A549 (cell line): Measurements from ENCODE around the gene GAS7. TPM values are rescaled to one million over a fixed set of nuclear protein-coding genes. Genes with fewer than 3 reads are reported as not detected.
A peak's percentile ranks its signal among the peaks of the same experiment; 100 is the strongest.

Experiments used
- ATAC-seq, 2 experiments: fragments of 200-7000 bp in 1 of 2; fragments of >200 bp in 1 of 2; cut with Nextera tagmentation in 1 of 2; cut with Tn5 transposase in 1 of 2; 3 replicates each; pipeline versions ENCODE4 v1.8.0 to v1.9.1; 2018 to 2020; ENCODE audit warnings: mild to moderate bottlenecking in 1 of 2, moderate library complexity in 1 of 2
- CTCF ChIA-PET: fragments of 300-600 bp; sonication (Branson Sonifier 250); formaldehyde crosslinking; extraction: SDS; loops from one replicate; lab custom pipeline; 2021; ENCODE audit warnings: antibody characterized with exemption, inconsistent platforms; lab: Yijun Ruan, JAX
- POLR2A ChIA-PET: fragments of 350-600 bp; formaldehyde crosslinking; extraction: SDS; loops from one replicate; lab custom pipeline; 2021; ENCODE audit warnings: antibody characterized with exemption, inconsistent platforms; lab: Yijun Ruan, JAX
- DNase-seq, 2 experiments: peaks; one replicate each; pipeline versions ENCODE4 v3.0.0 to v3.0.0-alpha.2; 2011 to 2016; ENCODE audit warnings: low read depth in 1 of 2, low spot score in 1 of 2
- FAIRE-seq: peaks from 2 replicates; lab custom pipeline; 2011; peaks lifted over from hg19 to GRCh38; lab: Jason Lieb, UNC
- H3K27ac ChIP-seq, 2 experiments: fragments of >200 bp; sonication (Bioruptor Twin); formaldehyde crosslinking; 3 replicates each; pipeline ENCODE4 v1.5.1; 2016 to 2017
- H3K4me1 ChIP-seq: fragments of >200 bp; sonication (Bioruptor Twin); formaldehyde crosslinking; 3 replicates; pipeline ENCODE4 v1.6.1; 2016
- H3K4me2 ChIP-seq: fragments of >200 bp; sonication (Bioruptor Twin); formaldehyde crosslinking; 3 replicates; pipeline ENCODE4 v1.6.1; 2016
- H3K4me3 ChIP-seq: fragments of >200 bp; sonication (Bioruptor Twin); formaldehyde crosslinking; 3 replicates; pipeline ENCODE4 v1.5.1; 2016
- H3K9me3 ChIP-seq: fragments of >200 bp; sonication (Bioruptor Twin); formaldehyde crosslinking; 3 replicates; pipeline ENCODE4 v1.6.1; 2016
- CBX2 ChIP-seq: fragments of 200-600 bp; sonication (generic); IDR thresholded peaks from 2 replicates; pipeline ENCODE4 v1.6.1; 2016; ENCODE audit warnings: low read depth, mild to moderate bottlenecking, borderline replicate concordance
- CEBPB ChIP-seq, 2 experiments: fragments of >200 bp in 1 of 2; sonication (Bioruptor Twin) in 1 of 2; formaldehyde crosslinking in 1 of 2; IDR thresholded peaks; 2 replicates each; pipeline ENCODE4 v1.6.1; 2012 to 2016
- CHD4 ChIP-seq: fragments of 200-600 bp; sonication (generic); IDR thresholded peaks from 2 replicates; pipeline ENCODE4 v1.6.1; 2016; ENCODE audit warnings: antibody characterized with exemption, mild to moderate bottlenecking, borderline replicate concordance
- EHMT2 ChIP-seq: fragments of 200-600 bp; sonication (generic); IDR thresholded peaks from 2 replicates; pipeline ENCODE4 v1.6.1; 2016; ENCODE audit warnings: antibody characterized with exemption, low read depth, mild to moderate bottlenecking, moderate library complexity
- EP300 ChIP-seq, 2 experiments: fragments of >200 bp; sonication (Bioruptor Twin); formaldehyde crosslinking; IDR thresholded peaks; 2 replicates in 1 of 2; 3 replicates in 1 of 2; pipeline ENCODE4 v1.6.1; 2016 to 2017
- ESRRA ChIP-seq: fragments of 150-350 bp; IDR thresholded peaks from 2 replicates; pipeline ENCODE4 v1.6.1; 2014; ENCODE audit warnings: mild to moderate bottlenecking, low read length, borderline replicate concordance
- FOSL2 ChIP-seq, 2 experiments: fragments of 450-650 bp in 1 of 2; fragments of >200 bp in 1 of 2; sonication (Bioruptor Twin) in 1 of 2; formaldehyde crosslinking; IDR thresholded peaks; 2 replicates each; pipeline versions ENCODE4 v1.5.0 to v1.6.1; 2016 to 2020; ENCODE audit warnings: mild to moderate bottlenecking in 1 of 2, moderate library complexity in 1 of 2
- GATA3 ChIP-seq: IDR thresholded peaks from 2 replicates; pipeline ENCODE4 v1.6.1; 2012; ENCODE audit warnings: borderline replicate concordance
- HEYL ChIP-seq: fragments of 250-450 bp; sonication (Bioruptor Pico); IDR thresholded peaks from 2 replicates; pipeline ENCODE4 v1.8.0; 2021; ENCODE audit warnings: mild to moderate bottlenecking, moderate library complexity
- JUNB ChIP-seq: fragments of >200 bp; sonication (Bioruptor Twin); formaldehyde crosslinking; IDR thresholded peaks from 2 replicates; pipeline ENCODE4 v1.6.1; 2016
- KDM1A ChIP-seq: fragments of 200-600 bp; sonication (generic); IDR thresholded peaks from 2 replicates; pipeline ENCODE4 v1.6.1; 2016; ENCODE audit warnings: low read depth, mild to moderate bottlenecking
- KDM5A ChIP-seq: fragments of 200-600 bp; sonication (generic); IDR thresholded peaks from 2 replicates; pipeline ENCODE4 v1.6.1; 2016; ENCODE audit warnings: antibody characterized with exemption, mild to moderate bottlenecking
- NFE2L2 ChIP-seq: fragments of 150-350 bp; conservative IDR thresholded peaks from 2 replicates; pipeline ENCODE4 v1.6.1; 2014; ENCODE audit warnings: low read length
- NPAS2 ChIP-seq: fragments of 250-450 bp; sonication (Bioruptor Pico); IDR thresholded peaks from 2 replicates; pipeline ENCODE4 v1.8.0; 2022; ENCODE audit warnings: mild to moderate bottlenecking, moderate library complexity, borderline replicate concordance
- NR3C1 ChIP-seq: fragments of >200 bp; sonication (Bioruptor Twin); formaldehyde crosslinking; IDR thresholded peaks from 3 replicates; pipeline ENCODE4 v1.6.1; 2017
- POLR2A ChIP-seq: IDR thresholded peaks from 2 replicates; pipeline ENCODE4 v1.6.1; 2012; ENCODE audit warnings: mild to moderate bottlenecking, low read length
- RAD21 ChIP-seq, 2 experiments: fragments of >200 bp in 1 of 2; sonication (Bioruptor Twin) in 1 of 2; formaldehyde crosslinking in 1 of 2; IDR thresholded peaks in 1 of 2; conservative IDR thresholded peaks in 1 of 2; 2 replicates in 1 of 2; 3 replicates in 1 of 2; pipeline ENCODE4 v1.6.1; 2012 to 2018; ENCODE audit warnings: inconsistent platforms in 1 of 2
- SMC3 ChIP-seq: fragments of >200 bp; sonication (Bioruptor Twin); formaldehyde crosslinking; IDR thresholded peaks from 3 replicates; pipeline ENCODE4 v1.6.1; 2018; ENCODE audit warnings: inconsistent platforms
- SREBF2 ChIP-seq: fragments of 450-650 bp; IDR thresholded peaks from 2 replicates; pipeline ENCODE4 v1.6.1; 2014; ENCODE audit warnings: mild to moderate bottlenecking, moderate library complexity
- TFCP2L1 ChIP-seq: fragments of 250-450 bp; sonication (Bioruptor Pico); IDR thresholded peaks from 2 replicates; pipeline ENCODE4 v1.5.0; 2021; ENCODE audit warnings: mild to moderate bottlenecking
- ZC3H11A ChIP-seq: fragments of 450-650 bp; IDR thresholded peaks from 2 replicates; pipeline ENCODE4 v1.6.1; 2014; ENCODE audit warnings: antibody characterized with exemption, mild to moderate bottlenecking
- ZNF302 ChIP-seq: fragments of 250-450 bp; sonication (Bioruptor Pico); IDR thresholded peaks from 2 replicates; pipeline ENCODE4 v1.9.0; 2021; ENCODE audit warnings: inconsistent platforms, mild to moderate bottlenecking, moderate library complexity
- ZSCAN20 ChIP-seq: fragments of 250-450 bp; sonication (Bioruptor Pico); IDR thresholded peaks from 2 replicates; pipeline ENCODE4 v1.8.0; 2022; ENCODE audit warnings: mild to moderate bottlenecking, moderate library complexity
- whole genome bisulfite sequencing: methylation state at CpG from one replicate; pipeline ENCODE4 v1.1.6; 2017; ENCODE audit errors: missing lambda C conversion rate; 5-methylcytosine and 5-hydroxymethylcytosine counted together
- polyA plus RNA-seq, 4 experiments: library from polyadenylated mRNA; depleted of rRNA in 3 of 4; stranded (reverse); fragments of >200 nt; fragmentation: RNase III in 1 of 4; extraction: RNeasy Plus Mini Kit Qiagen cat#74134 plus additional on column Dnase treatment in 1 of 4; gene quantifications; 2 replicates in 3 of 4; 3 replicates in 1 of 4; pipeline ENCODE4 v1.2.3, GENCODE V29; 2011 to 2017
- TF ChIP-seq, protein P1 (sequence below): fragments of >200 bp; sonication (Bioruptor Twin); formaldehyde crosslinking; IDR thresholded peaks from 2 replicates; pipeline ENCODE4 v1.6.1; 2016
- TF ChIP-seq, protein P2 (sequence below): fragments of 250-450 bp; sonication (Bioruptor Pico); IDR thresholded peaks from 2 replicates; pipeline ENCODE4 v1.5.0; 2021; ENCODE audit warnings: mild to moderate bottlenecking, moderate library complexity, borderline replicate concordance
- TF ChIP-seq, protein P3 (sequence below): IDR thresholded peaks from 2 replicates; pipeline ENCODE4 v1.6.1; 2012
- TF ChIP-seq, protein P4 (sequence below): IDR thresholded peaks from 2 replicates; pipeline ENCODE4 v1.6.1; 2012; ENCODE audit warnings: low read depth, borderline replicate concordance

GAS7 gene
- polyA plus RNA-seq, 2 of the 4 experiments (the other 2 are of a cell fraction): 1.3 to 1.5 TPM

GRCh38 chr17:9971991-9972390, 226.4 kb downstream of the GAS7 start:
- DNase-seq: peak in 1 of 2 experiments; percentile 24
- Histone ChIP-seq H3K4me2 (peak overlapping the region; percentile 19; the same call in 1 of the 3 replicates), H3K4me1 (peaks cover 20% of the 10 kb centered on the region; the same call in 2 of the 3 replicates), H3K27ac (no peak overlapping the region), H3K9me3 (no peaks in the 10 kb centered on the region), H3K4me3 (no peak overlapping the region)
- ChIA-PET CTCF (interaction anchor here (0.6 to 20.1 kb wide), 6 partner anchors 11 to 645 kb away, joined by 3 to 232 read pairs (median 5); no protein-coding TSS in a partner anchor), POLR2A (no interaction called here)
- FAIRE-seq: no peak
- peak; percentile 48 to 66; a peak in 3 of 6 replicates for ATAC-seq
- TF ChIP-seq, protein P1, sequence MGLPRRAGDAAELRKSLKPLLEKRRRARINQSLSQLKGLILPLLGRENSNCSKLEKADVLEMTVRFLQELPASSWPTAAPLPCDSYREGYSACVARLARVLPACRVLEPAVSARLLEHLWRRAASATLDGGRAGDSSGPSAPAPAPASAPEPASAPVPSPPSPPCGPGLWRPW: no peak
- TF ChIP-seq SREBF2: no peak
- TF ChIP-seq POLR2A: no peak
- TF ChIP-seq, protein P2, sequence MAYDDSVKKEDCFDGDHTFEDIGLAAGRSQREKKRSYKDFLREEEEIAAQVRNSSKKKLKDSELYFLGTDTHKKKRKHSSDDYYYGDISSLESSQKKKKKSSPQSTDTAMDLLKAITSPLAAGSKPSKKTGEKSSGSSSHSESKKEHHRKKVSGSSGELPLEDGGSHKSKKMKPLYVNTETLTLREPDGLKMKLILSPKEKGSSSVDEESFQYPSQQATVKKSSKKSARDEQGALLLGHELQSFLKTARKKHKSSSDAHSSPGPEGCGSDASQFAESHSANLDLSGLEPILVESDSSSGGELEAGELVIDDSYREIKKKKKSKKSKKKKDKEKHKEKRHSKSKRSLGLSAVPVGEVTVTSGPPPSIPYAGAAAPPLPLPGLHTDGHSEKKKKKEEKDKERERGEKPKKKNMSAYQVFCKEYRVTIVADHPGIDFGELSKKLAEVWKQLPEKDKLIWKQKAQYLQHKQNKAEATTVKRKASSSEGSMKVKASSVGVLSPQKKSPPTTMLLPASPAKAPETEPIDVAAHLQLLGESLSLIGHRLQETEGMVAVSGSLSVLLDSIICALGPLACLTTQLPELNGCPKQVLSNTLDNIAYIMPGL (CRISPR knock-in tag): no peak
- no peak for TF ChIP-seq NFE2L2
- WGBS: 50% methylated on average over 4 of the region's 4 CpGs

DNA sequence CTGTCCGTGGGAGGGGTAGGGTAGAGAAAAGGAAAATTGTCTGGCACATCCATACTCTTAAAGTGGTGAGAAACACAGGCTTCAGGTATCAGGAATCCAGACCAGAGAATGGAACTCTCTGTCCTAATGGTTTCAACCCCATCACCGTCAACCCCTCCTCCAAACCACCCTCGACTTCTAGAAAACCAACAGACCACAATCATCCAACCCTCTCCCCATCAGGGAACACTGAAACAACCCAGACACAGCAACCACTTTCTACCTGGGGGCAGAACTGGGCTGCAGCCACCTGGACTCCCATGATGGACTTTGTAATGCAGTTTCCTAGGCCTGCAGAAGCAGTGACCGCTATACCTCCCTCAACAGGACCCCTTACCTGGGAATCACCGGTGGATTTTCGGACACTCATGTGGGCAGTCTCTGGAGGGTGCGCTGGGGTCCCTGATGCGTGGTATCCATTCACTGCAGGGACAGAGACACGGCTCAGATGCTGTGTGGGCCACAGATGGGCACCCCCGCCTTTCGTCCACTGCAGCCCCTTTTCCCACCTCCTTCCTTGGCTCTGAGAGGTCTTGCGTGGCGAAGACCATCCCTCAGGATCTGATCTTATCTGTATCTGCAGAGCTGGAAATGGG, 229.0 kb downstream of the GAS7 start:
- no peak overlapping the region for H3K27ac ChIP-seq
- ATAC-seq: no peak
- POLR2A ChIA-PET: no interaction called here
- CTCF ChIA-PET: interaction anchor here (0.8 to 20.1 kb wide), 10 partner anchors 10 to 648 kb away, joined by 3 to 232 read pairs (median 5); no protein-coding TSS in a partner anchor
- WGBS: 54% methylated on average over 13 of the region's 13 CpGs
- TF ChIP-seq KDM1A (no peak), SMC3 (no peak), CHD4 (no peak), KDM5A (no peak), ESRRA (no peak)
- no peak overlapping the region for H3K4me3 ChIP-seq
- no peak for FAIRE-seq
- no peak for DNase-seq
- no peak overlapping the region for H3K4me2 ChIP-seq
- H3K9me3 ChIP-seq: no peaks in the 10 kb centered on the region
- peaks cover 20% of the 10 kb centered on the region; the same call in 2 of the 3 replicates for H3K4me1 ChIP-seq

DNA sequence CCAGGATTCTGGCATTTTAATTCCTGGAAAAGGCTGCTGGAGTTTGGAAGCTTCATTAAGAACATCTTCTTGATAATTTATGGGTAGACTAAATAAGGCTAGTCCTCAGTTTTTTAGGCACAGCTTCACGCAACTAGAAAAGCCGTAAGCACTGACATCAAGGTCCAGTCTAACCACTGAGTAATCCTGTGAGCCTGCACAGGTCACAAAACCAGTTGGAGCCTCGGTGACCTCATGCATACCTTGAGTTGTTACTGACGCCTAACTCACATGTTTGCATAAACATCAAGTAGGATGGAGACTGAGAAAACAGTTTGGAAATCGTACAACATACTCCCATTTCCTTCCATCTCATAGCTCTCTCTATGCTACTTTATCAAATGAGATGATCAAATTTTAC, 229.5 kb downstream of the GAS7 start:
- FAIRE-seq: peak; percentile 23
- Histone ChIP-seq H3K4me1 (peaks cover 18% of the 10 kb centered on the region; the same call in 2 of the 3 replicates), H3K27ac (no peak overlapping the region), H3K4me2 (no peak overlapping the region)
- ChIA-PET CTCF (interaction anchor here (0.6 to 20.1 kb wide), 11 partner anchors 9 to 648 kb away, joined by 3 to 232 read pairs (median 5); no protein-coding TSS in a partner anchor), POLR2A (no interaction called here)
- TF ChIP-seq ZC3H11A (no peak), NR3C1 (no peak), TFCP2L1 (CRISPR knock-in tag) (no peak), HEYL (CRISPR knock-in tag) (no peak), SREBF2 (no peak), JUNB (no peak)
- TF ChIP-seq, all 56 proteins: peak for 0
- H3K4me3 ChIP-seq: no peak overlapping the region
- ATAC-seq: 0 out of 6 replicates have a peak, but pooled peaks of 1 of the 2 experiments have one; percentile 16
- WGBS: 20% methylated on average over 5 of the region's 5 CpGs
- DNase-seq: peak in 1 of 2 experiments; percentile 36
- H3K9me3 ChIP-seq: no peaks in the 10 kb centered on the region

GRCh38 chr17:9968008-9968407, 230.4 kb downstream of the GAS7 start:
- Histone ChIP-seq H3K4me2 (no peak overlapping the region), H3K4me3 (no peak overlapping the region), H3K27ac (no peak overlapping the region), H3K4me1 (peaks cover 9% of the 10 kb centered on the region; the same call in 2 of the 3 replicates), H3K9me3 (no peaks in the 10 kb centered on the region)
- ChIA-PET POLR2A (no interaction called here), CTCF (interaction anchor here (0.9 to 20.1 kb wide), 6 partner anchors 8 to 649 kb away, joined by 3 to 232 read pairs (median 6); no protein-coding TSS in a partner anchor)
- ATAC-seq (no peak), FAIRE-seq (no peak), DNase-seq (no peak)
- WGBS: 70% methylated on average over 4 of the region's 5 CpGs
- TF ChIP-seq, protein P3, sequence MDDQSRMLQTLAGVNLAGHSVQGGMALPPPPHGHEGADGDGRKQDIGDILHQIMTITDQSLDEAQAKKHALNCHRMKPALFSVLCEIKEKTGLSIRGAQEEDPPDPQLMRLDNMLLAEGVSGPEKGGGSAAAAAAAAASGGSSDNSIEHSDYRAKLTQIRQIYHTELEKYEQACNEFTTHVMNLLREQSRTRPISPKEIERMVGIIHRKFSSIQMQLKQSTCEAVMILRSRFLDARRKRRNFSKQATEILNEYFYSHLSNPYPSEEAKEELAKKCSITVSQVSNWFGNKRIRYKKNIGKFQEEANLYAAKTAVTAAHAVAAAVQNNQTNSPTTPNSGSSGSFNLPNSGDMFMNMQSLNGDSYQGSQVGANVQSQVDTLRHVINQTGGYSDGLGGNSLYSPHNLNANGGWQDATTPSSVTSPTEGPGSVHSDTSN: no peak
- TF ChIP-seq EP300 (IDR thresholded peaks at IDR 0.05) (no peak), NFE2L2 (no peak), CEBPB (IDR thresholded peaks at IDR 0.05) (no peak), FOSL2 (IDR thresholded peaks at IDR 0.05) (no peak), FOSL2 (CRISPR knock-in tag; IDR thresholded peaks at IDR 0.05) (no peak), EHMT2 (no peak), CBX2 (no peak), ZNF302 (no peak), ZSCAN20 (no peak), GATA3 (no peak), NPAS2 (CRISPR knock-in tag) (no peak), RAD21 (conservative IDR thresholded peaks at IDR 0.05 in 1 of 2, IDR thresholded peaks at IDR 0.05 in 1 of 2) (no peak)
- TF ChIP-seq, protein P1: no peak
- TF ChIP-seq, protein P4, sequence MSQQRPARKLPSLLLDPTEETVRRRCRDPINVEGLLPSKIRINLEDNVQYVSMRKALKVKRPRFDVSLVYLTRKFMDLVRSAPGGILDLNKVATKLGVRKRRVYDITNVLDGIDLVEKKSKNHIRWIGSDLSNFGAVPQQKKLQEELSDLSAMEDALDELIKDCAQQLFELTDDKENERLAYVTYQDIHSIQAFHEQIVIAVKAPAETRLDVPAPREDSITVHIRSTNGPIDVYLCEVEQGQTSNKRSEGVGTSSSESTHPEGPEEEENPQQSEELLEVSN: no peak
